Activated B cell treated with CpG ODN at 0.5 μM for 24 hours (primary cell): ENCODE data around the gene NEDD4. TPM values are rescaled to one million over a fixed set of nuclear protein-coding genes. Genes with fewer than 3 reads are reported as not detected.

Source experiments
- ATAC-seq: fragments of 200-7000 bp; cut with Tn5 transposase; one replicate; pipeline ENCODE4 v1.10.0; 2021; ENCODE audit warnings: low read depth, mild to moderate bottlenecking, moderate library complexity
- CTCF ChIA-PET: fragments of 350-600 bp; sonication (Branson Sonifier 250); formaldehyde crosslinking; loops from one replicate; lab custom pipeline; 2021; ENCODE audit warnings: antibody characterized with exemption; lab: Charles Lee
- POLR2A ChIA-PET: fragments of 350-600 bp; sonication (Branson Sonifier 250); formaldehyde crosslinking; loops from one replicate; lab custom pipeline; 2021; ENCODE audit warnings: antibody characterized with exemption; lab: Charles Lee
- DNase-seq: peaks from one replicate; pipeline ENCODE4 v3.0.0; 2022
- H3K27ac Mint-ChIP-seq: one replicate; pipeline ENCODE4 v1.8.0; 2020; ENCODE audit warnings: mixed read lengths
- H3K27me3 Mint-ChIP-seq: one replicate; pipeline ENCODE4 v1.8.0; 2021; ENCODE audit warnings: mixed read lengths
- H3K36me3 Mint-ChIP-seq: one replicate; pipeline ENCODE4 v1.8.0; 2021; ENCODE audit warnings: low read depth, mixed read lengths
- H3K4me1 Mint-ChIP-seq: one replicate; pipeline ENCODE4 v1.8.0; 2021; ENCODE audit warnings: mixed read lengths
- H3K4me3 Mint-ChIP-seq: one replicate; pipeline ENCODE4 v1.8.0; 2020; ENCODE audit warnings: mild to moderate bottlenecking, mixed read lengths
- H3K9me3 Mint-ChIP-seq: one replicate; pipeline ENCODE4 v1.8.0; 2020; ENCODE audit warnings: mixed read lengths
- intact Hi-C: fragments of 100-400 bp; cut with micrococcal nuclease; formaldehyde crosslinking; loops from one replicate; pipeline ENCODE4 v1.15.1; 2024
- total RNA-seq: library from RNA; stranded (reverse); gene quantifications from 2 replicates; pipeline ENCODE4 v1.2.3, GENCODE V29; 2022
- TF ChIP-seq, protein P1 (sequence below): fragments of 200-600 bp; IDR thresholded peaks from one replicate; pipeline ENCODE4 v1.8.0; 2022; ENCODE audit warnings: antibody characterized with exemption, mild to moderate bottlenecking

The NEDD4 gene
- total RNA-seq, 1 donor from 2014 or later = 0.47 TPM

DNA sequence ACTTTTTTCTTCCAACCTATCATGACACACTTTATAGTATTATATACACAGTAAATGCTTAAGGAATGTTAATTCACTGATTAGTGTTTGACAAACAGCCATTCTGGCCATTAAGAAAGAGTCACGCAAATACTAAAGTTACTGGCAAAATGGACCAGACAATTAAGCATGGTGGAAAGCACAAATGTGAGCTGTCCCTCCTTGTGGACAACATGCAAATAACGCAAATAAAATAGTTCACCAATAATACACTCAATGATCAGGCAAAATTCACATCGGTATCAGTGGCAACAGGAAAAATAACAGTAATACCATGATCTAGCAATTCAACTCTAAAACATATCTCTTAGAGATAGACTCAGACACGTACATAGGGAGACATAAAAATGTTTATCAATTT lies 71.7 kb downstream of the NEDD4 start:
- no peak overlapping the region for H3K27ac Mint-ChIP-seq
- H3K4me3 Mint-ChIP-seq = no peak overlapping the region
- no peaks in the 10 kb centered on the region for H3K4me1 Mint-ChIP-seq
- H3K9me3 Mint-ChIP-seq = no peaks in the 10 kb centered on the region
- intact Hi-C loops = no loop called here
- no peaks in the 10 kb centered on the region for H3K36me3 Mint-ChIP-seq
- ATAC-seq (no peak), DNase-seq (no peak)
- ChIA-PET CTCF (no interaction called here), POLR2A (no interaction called here)
- TF ChIP-seq, protein P1, sequence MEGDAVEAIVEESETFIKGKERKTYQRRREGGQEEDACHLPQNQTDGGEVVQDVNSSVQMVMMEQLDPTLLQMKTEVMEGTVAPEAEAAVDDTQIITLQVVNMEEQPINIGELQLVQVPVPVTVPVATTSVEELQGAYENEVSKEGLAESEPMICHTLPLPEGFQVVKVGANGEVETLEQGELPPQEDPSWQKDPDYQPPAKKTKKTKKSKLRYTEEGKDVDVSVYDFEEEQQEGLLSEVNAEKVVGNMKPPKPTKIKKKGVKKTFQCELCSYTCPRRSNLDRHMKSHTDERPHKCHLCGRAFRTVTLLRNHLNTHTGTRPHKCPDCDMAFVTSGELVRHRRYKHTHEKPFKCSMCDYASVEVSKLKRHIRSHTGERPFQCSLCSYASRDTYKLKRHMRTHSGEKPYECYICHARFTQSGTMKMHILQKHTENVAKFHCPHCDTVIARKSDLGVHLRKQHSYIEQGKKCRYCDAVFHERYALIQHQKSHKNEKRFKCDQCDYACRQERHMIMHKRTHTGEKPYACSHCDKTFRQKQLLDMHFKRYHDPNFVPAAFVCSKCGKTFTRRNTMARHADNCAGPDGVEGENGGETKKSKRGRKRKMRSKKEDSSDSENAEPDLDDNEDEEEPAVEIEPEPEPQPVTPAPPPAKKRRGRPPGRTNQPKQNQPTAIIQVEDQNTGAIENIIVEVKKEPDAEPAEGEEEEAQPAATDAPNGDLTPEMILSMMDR = no peak
- H3K27me3 Mint-ChIP-seq = no peaks in the 10 kb centered on the region

DNA sequence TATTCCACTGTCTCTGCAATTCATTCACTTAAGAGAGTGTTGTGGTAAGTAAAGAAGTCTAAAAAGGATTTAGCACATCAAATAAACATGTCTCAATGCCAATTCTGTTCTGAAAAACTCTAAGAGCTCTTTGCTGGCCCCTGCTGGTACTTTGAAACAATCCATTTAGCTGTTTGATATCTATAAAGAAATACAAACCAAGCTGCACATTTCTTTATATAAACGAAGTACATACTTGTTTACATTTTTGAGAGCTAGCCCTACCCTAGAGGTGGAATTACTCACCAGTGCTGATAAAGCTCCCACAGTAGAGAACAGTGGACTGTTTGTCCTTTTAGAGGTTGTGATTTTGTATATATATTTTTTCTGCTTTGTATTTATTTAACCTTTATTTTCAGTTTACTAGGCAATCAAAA lies 75.5 kb downstream of the NEDD4 start:
- no peak for ATAC-seq
- intact Hi-C loops = no loop called here
- DNase-seq = no peak
- Mint-ChIP-seq H3K27ac (no peak overlapping the region), H3K36me3 (no peaks in the 10 kb centered on the region), H3K4me1 (no peaks in the 10 kb centered on the region), H3K27me3 (no peaks in the 10 kb centered on the region), H3K9me3 (no peaks in the 10 kb centered on the region), H3K4me3 (no peak overlapping the region)
- TF ChIP-seq, protein P1 = no peak
- ChIA-PET CTCF (interaction anchor here (0.7 kb wide), 3 partner anchors 17 to 269 kb away, joined by 3 read pairs; no protein-coding TSS in a partner anchor), POLR2A (interaction anchor here (0.5 kb wide), 1 partner anchor 327 kb away, joined by 3 read pairs; no protein-coding TSS in a partner anchor)

- TF ChIP-seq, protein P1 = no peak
- Mint-ChIP-seq H3K4me1 (no peaks in the 10 kb centered on the region), H3K27ac (no peak overlapping the region), H3K9me3 (no peaks in the 10 kb centered on the region), H3K27me3 (no peaks in the 10 kb centered on the region), H3K36me3 (no peaks in the 10 kb centered on the region), H3K4me3 (no peak overlapping the region)
- intact Hi-C loops = no loop called here
- POLR2A ChIA-PET = no interaction called here
- CTCF ChIA-PET = no interaction called here
- no peak for DNase-seq
- no peak for ATAC-seq
Measured at GRCh38 chr15:55916666-55917409, 76.6 kb downstream of the NEDD4 start.

GRCh38 chr15:55915876-55916567 lies 77.4 kb downstream of the NEDD4 start:
- no peaks in the 10 kb centered on the region for H3K4me1 Mint-ChIP-seq
- no peaks in the 10 kb centered on the region for H3K27me3 Mint-ChIP-seq
- TF ChIP-seq, protein P1 = no peak
- H3K4me3 Mint-ChIP-seq = no peak overlapping the region
- no peaks in the 10 kb centered on the region for H3K9me3 Mint-ChIP-seq
- ChIA-PET POLR2A (no interaction called here), CTCF (no interaction called here)
- intact Hi-C loops = no loop called here
- no peak for ATAC-seq
- no peak overlapping the region for H3K27ac Mint-ChIP-seq
- no peak for DNase-seq
- no peaks in the 10 kb centered on the region for H3K36me3 Mint-ChIP-seq

DNA sequence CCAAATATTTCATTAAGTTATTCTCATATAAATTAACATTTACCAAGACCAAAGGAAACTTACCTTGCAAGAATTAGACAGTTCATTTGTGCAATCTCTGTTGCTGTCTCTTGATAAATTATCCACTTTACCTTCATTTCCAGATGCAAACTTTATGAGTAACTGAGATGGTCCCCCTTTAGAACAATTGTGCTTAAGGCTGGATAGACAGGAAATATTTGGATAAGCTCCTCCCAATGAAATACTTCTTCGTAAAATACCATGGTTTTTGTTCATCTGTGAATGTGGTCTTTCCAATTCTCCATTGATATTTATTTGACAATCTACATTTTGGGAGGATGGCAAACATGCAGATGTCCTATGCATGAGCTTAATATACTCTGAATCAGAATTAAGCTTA lies 78.2 kb downstream of the NEDD4 start:
- CTCF ChIA-PET = no interaction called here

More for the DNA sequence above, 78.2 kb downstream of the NEDD4 start:
- Mint-ChIP-seq H3K27me3 (no peaks in the 10 kb centered on the region), H3K36me3 (no peaks in the 10 kb centered on the region), H3K27ac (no peak overlapping the region), H3K4me3 (no peak overlapping the region), H3K9me3 (no peaks in the 10 kb centered on the region), H3K4me1 (no peaks in the 10 kb centered on the region)
- ATAC-seq = no peak
- intact Hi-C loops = no loop called here
- TF ChIP-seq, protein P1 = no peak
- POLR2A ChIA-PET = no interaction called here
- DNase-seq = no peak
